HEK293T (cell line): Measurements from ENCODE around the gene ALKBH8.
"Not testable (repeated sequence)": the region's sequence is repeated elsewhere in the genome, so short reads cannot be mapped to it uniquely, and the experiment has no call there.

ENCODE experiments used
- CTCF ChIA-PET: fragments of 350-600 bp; formaldehyde crosslinking; extraction: SDS; loops from one replicate; lab custom pipeline; 2021; ENCODE audit warnings: antibody characterized with exemption, inconsistent platforms; lab: Yijun Ruan, JAX
- POLR2A ChIA-PET: fragments of 350-600 bp; formaldehyde crosslinking; extraction: SDS; loops from one replicate; lab custom pipeline; 2020; ENCODE audit warnings: antibody characterized with exemption, inconsistent platforms; lab: Yijun Ruan, JAX
- DNase-seq: peaks from one replicate; pipeline ENCODE4 v3.0.0; 2012; ENCODE audit warnings: mixed read lengths; ENCODE audit errors: extremely low spot score
- ARNT ChIP-seq: fragments of 450-650 bp; IDR thresholded peaks from 2 replicates; pipeline ENCODE4 v1.6.1; 2017; ENCODE audit warnings: mild to moderate bottlenecking
- BHLHE40 ChIP-seq: fragments of 450-650 bp; IDR thresholded peaks from 2 replicates; pipeline ENCODE4 v1.6.1; 2016; ENCODE audit warnings: mild to moderate bottlenecking, moderate library complexity, borderline replicate concordance
- CTBP1 ChIP-seq: fragments of 450-650 bp; IDR thresholded peaks from 2 replicates; pipeline ENCODE4 v1.6.1; 2016; ENCODE audit warnings: borderline replicate concordance
- ELF4 ChIP-seq: fragments of 450-650 bp; IDR thresholded peaks from 2 replicates; pipeline ENCODE4 v1.6.1; 2017; ENCODE audit warnings: antibody characterized with exemption
- FOXA1 ChIP-seq: fragments of 450-650 bp; IDR thresholded peaks from 2 replicates; pipeline ENCODE4 v1.6.1; 2016; ENCODE audit warnings: mild to moderate bottlenecking
- FOXK2 ChIP-seq: fragments of 450-650 bp; IDR thresholded peaks from 2 replicates; pipeline ENCODE4 v1.6.1; 2016; ENCODE audit warnings: mild to moderate bottlenecking
- FOXM1 ChIP-seq: fragments of 450-650 bp; IDR thresholded peaks from 2 replicates; pipeline ENCODE4 v1.6.1; 2017; ENCODE audit warnings: mild to moderate bottlenecking, borderline replicate concordance
- HDGF ChIP-seq: fragments of 450-650 bp; IDR thresholded peaks from 2 replicates; pipeline ENCODE4 v1.6.1; 2017; ENCODE audit warnings: antibody characterized with exemption, borderline replicate concordance
- L3MBTL2 ChIP-seq: fragments of 450-650 bp; conservative IDR thresholded peaks from 2 replicates; pipeline ENCODE4 v1.6.1; 2016; ENCODE audit warnings: mild to moderate bottlenecking
- LEF1 ChIP-seq: fragments of 450-650 bp; IDR thresholded peaks from 2 replicates; pipeline ENCODE4 v1.6.1; 2017; ENCODE audit warnings: mild to moderate bottlenecking, borderline replicate concordance
- NFRKB ChIP-seq: fragments of 450-650 bp; IDR thresholded peaks from 2 replicates; pipeline ENCODE4 v1.6.1; 2016; ENCODE audit warnings: mild to moderate bottlenecking, moderate library complexity
- PKNOX1 ChIP-seq: fragments of 450-650 bp; IDR thresholded peaks from 2 replicates; pipeline ENCODE4 v1.6.1; 2016
- SP1 ChIP-seq: fragments of 450-650 bp; IDR thresholded peaks from 2 replicates; pipeline ENCODE4 v1.6.1; 2017
- SUZ12 ChIP-seq: fragments of 450-650 bp; IDR thresholded peaks from 2 replicates; pipeline ENCODE4 v1.6.1; 2016; ENCODE audit warnings: mild to moderate bottlenecking
- TARDBP ChIP-seq: fragments of 450-650 bp; IDR thresholded peaks from 2 replicates; pipeline ENCODE4 v1.6.1; 2016
- ZNF384 ChIP-seq: fragments of 450-650 bp; IDR thresholded peaks from 2 replicates; pipeline ENCODE4 v1.6.1; 2016

Gene ALKBH8

GRCh38 chr11:107472966-107473365, 92.6 kb downstream of the ALKBH8 start:
- no peak for DNase-seq
- CTCF ChIA-PET = no interaction called here
- TF ChIP-seq ELF4 (no peak), LEF1 (no peak)
- POLR2A ChIA-PET = no interaction called here

DNA sequence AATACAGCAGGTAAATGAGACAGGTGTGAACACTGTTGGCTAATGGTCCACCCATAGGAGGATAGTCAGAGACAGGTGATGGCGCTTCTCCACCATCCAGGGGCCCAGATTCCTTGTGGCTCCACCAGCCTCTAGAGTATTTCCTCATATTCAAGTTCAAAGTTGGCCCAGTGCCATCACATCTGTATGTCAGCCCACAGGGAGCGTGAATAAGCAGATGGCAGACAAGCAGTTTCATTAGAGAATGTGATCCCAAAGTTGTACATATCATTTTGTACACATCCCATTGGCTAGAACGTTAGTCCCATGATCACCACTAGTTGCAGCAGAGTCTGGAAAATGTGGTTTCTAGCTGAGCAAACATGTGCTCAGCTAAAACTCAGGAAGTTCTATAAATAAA, 96.9 kb downstream of the ALKBH8 start:
- TF ChIP-seq FOXK2 (no peak), FOXM1 (no peak), TARDBP (no peak), BHLHE40 (no peak)
- ChIA-PET CTCF (no interaction called here), POLR2A (no interaction called here)
- DNase-seq = no peak

GRCh38 chr11:107467696-107468095, 97.8 kb downstream of the ALKBH8 start:
- DNase-seq = no peak
- TF ChIP-seq FOXK2 (no peak), HDGF (no peak), CTBP1 (no peak), FOXA1 (no peak), SP1 (no peak), LEF1 (no peak), FOXM1 (no peak), TARDBP (no peak), PKNOX1 (no peak), BHLHE40 (no peak), ARNT (no peak), NFRKB (no peak), SUZ12 (no peak), ZNF384 (no peak), ELF4 (no peak), L3MBTL2 (no peak)
- ChIA-PET POLR2A (no interaction called here), CTCF (no interaction called here)

GRCh38 chr11:107466275-107466866, 99.2 kb downstream of the ALKBH8 start:
- CTCF ChIA-PET, DNase-seq: not testable (repeated sequence)
- POLR2A ChIA-PET = interaction anchor here (1.2 kb wide), 1 partner anchor 9 kb away, joined by 6 read pairs; the partner anchor contains the start of gene CWF19L2

GRCh38 chr11:107457558-107458271, 107.8 kb downstream of the ALKBH8 start, which contains the start of gene CWF19L2:
Gene CWF19L2, minus strand, starts transcription at chr11:107457825. Its CDS starts 9 bp downstream, at chr11:107457816.
- TF ChIP-seq NFRKB = peak; percentile 24; the same call in 1 of the 2 replicates
- TF ChIP-seq FOXM1 = no peak
- TF ChIP-seq FOXK2 = peak; percentile 80
- peak; percentile 64 for TF ChIP-seq ELF4
- ChIA-PET POLR2A (interaction anchor here (0.7 to 1.9 kb wide), 9 partner anchors 8 to 239 kb away, joined by 3 to 7 read pairs (median 3); no protein-coding TSS in a partner anchor), CTCF (no interaction called here)
- DNase-seq = peak; percentile 93

DNA sequence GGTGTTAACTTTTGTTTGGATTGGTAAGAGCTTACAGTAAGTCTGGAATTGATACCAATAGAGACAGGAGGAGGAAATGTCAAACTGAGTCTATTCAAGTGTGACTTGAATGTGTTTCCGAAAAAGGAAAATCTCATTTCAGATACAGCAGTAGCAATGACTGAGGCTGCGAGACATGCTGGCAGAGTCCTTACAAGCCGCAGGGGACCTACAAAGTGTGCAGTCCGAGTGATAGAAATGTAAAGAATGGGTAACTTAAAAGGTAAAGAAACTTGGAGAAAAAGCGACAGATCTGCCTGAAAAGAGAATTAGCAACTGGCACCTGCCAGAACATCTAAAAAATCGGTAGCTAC, 108.4 kb downstream of the ALKBH8 start:
- no peak for TF ChIP-seq BHLHE40
- TF ChIP-seq ARNT = no peak
- TF ChIP-seq FOXK2 = no peak
- no peak for TF ChIP-seq NFRKB
- no peak for TF ChIP-seq FOXM1
- no peak for TF ChIP-seq L3MBTL2
- no peak for TF ChIP-seq SUZ12
- TF ChIP-seq LEF1 = no peak
- no peak for TF ChIP-seq FOXA1
- TF ChIP-seq HDGF = no peak
- no peak for TF ChIP-seq CTBP1
- no peak for TF ChIP-seq PKNOX1
- POLR2A ChIA-PET = interaction anchor here (0.8 to 1.9 kb wide), 7 partner anchors 9 to 238 kb away, joined by 3 to 7 read pairs (median 3); no protein-coding TSS in a partner anchor
- CTCF ChIA-PET = no interaction called here
- DNase-seq = peak; percentile 32

- DNase-seq = no peak
- CTCF ChIA-PET = interaction anchor here (0.6 kb wide), 1 partner anchor 1367 kb away, joined by 3 read pairs; no protein-coding TSS in a partner anchor
- POLR2A ChIA-PET = no interaction called here
- TF ChIP-seq TARDBP = no peak
- TF ChIP-seq ZNF384 = no peak
- no peak for TF ChIP-seq ELF4
- TF ChIP-seq SUZ12 = no peak
- no peak for TF ChIP-seq FOXA1
- TF ChIP-seq ARNT = no peak
- TF ChIP-seq FOXM1 = no peak
- no peak for TF ChIP-seq L3MBTL2
Measured at GRCh38 chr11:107453594-107454286, 111.8 kb downstream of the ALKBH8 start.
